B cell (primary cell): ENCODE measurements around the gene RABGAP1.

Experiments used
- CTCF ChIP-seq: fragments of 200-600 bp; IDR thresholded peaks from one replicate; pipeline ENCODE4 v1.8.0; 2022; ENCODE audit warnings: antibody characterized with exemption, mild to moderate bottlenecking
- EZH2 ChIP-seq: IDR thresholded peaks from 2 replicates; pipeline ENCODE4 v1.6.1; 2012; ENCODE audit warnings: borderline replicate concordance, low read depth, mild to moderate bottlenecking, moderate library complexity, low read length; ENCODE audit not compliant: insufficient read depth, poor library complexity, severe bottlenecking

GRCh38 chr9:123099548-123099947 lies 158.7 kb downstream of the RABGAP1 start:
- no peak for TF ChIP-seq CTCF
- no peak for TF ChIP-seq EZH2
